ENCODE data around the gene ADORA2A.

The ADORA2A gene

GRCh38 chr22:24403346-24403745 is 24.1 kb upstream of the ADORA2A start:
- DNase-seq (ENCODE audit: low spot score): no peak

- DNase-seq (ENCODE audit: low spot score): no peak
Measured at GRCh38 chr22:24404561-24405275, 22.7 kb upstream of the ADORA2A start.

- DNase-seq (ENCODE audit: low spot score): no peak
Measured at GRCh38 chr22:24405631-24406321, 21.6 kb upstream of the ADORA2A start.

- DNase-seq (ENCODE audit: low spot score): no peak
Measured at GRCh38 chr22:24406322-24407277, 20.8 kb upstream of the ADORA2A start.

GRCh38 chr22:24407278-24407665 is 20.1 kb upstream of the ADORA2A start:
- DNase-seq (ENCODE audit: low spot score): no peak

GRCh38 chr22:24407884-24408283 is 19.5 kb upstream of the ADORA2A start:
- DNase-seq (ENCODE audit: low spot score): no peak

GRCh38 chr22:24408630-24409029 is 18.8 kb upstream of the ADORA2A start:
- no peak for DNase-seq (ENCODE audit: low spot score)

- DNase-seq (ENCODE audit: low spot score): no peak
Measured at GRCh38 chr22:24409707-24410106, 17.7 kb upstream of the ADORA2A start.

- no peak for DNase-seq (ENCODE audit: low spot score)
Measured at GRCh38 chr22:24410110-24410856, 17.1 kb upstream of the ADORA2A start.

GRCh38 chr22:24411256-24412004 is 16.0 kb upstream of the ADORA2A start:
- DNase-seq (ENCODE audit: low spot score): no peak

- DNase-seq (ENCODE audit: low spot score): no peak
Measured at GRCh38 chr22:24412274-24412673, 15.1 kb upstream of the ADORA2A start.

GRCh38 chr22:24413271-24413670 is 14.1 kb upstream of the ADORA2A start:
- DNase-seq (ENCODE audit: low spot score): no peak

- no peak for DNase-seq (ENCODE audit: low spot score)
Measured at GRCh38 chr22:24413736-24414385, 13.5 kb upstream of the ADORA2A start.

- DNase-seq (ENCODE audit: low spot score): no peak
Measured at GRCh38 chr22:24414523-24414922, 12.9 kb upstream of the ADORA2A start.

- no peak for DNase-seq (ENCODE audit: low spot score)
Measured at GRCh38 chr22:24414984-24415945, 12.1 kb upstream of the ADORA2A start.

- no peak for DNase-seq (ENCODE audit: low spot score)
Measured at GRCh38 chr22:24416095-24416494, 11.3 kb upstream of the ADORA2A start.

- DNase-seq (ENCODE audit: low spot score): no peak
Measured at GRCh38 chr22:24416611-24417010, 10.8 kb upstream of the ADORA2A start.

- DNase-seq (ENCODE audit: low spot score): no peak
Measured at GRCh38 chr22:24417200-24417599, 10.2 kb upstream of the ADORA2A start.

GRCh38 chr22:24417901-24418641 is 9.3 kb upstream of the ADORA2A start:
- no peak for DNase-seq (ENCODE audit: low spot score)
